AG08396 (cell line): ENCODE data around the gene CLSTN2.

Experiments
- DNase-seq: peaks from one replicate; pipeline ENCODE4 v3.0.0; 2012; ENCODE audit warnings: low spot score, mixed read lengths

The CLSTN2 gene

GRCh38 chr3:139944256-139944910 is 9.4 kb downstream of the CLSTN2 start:
- DNase-seq: no peak

GRCh38 chr3:139945386-139945785 is 10.4 kb downstream of the CLSTN2 start:
- no peak for DNase-seq

GRCh38 chr3:139945942-139946341 is 11.0 kb downstream of the CLSTN2 start:
- no peak for DNase-seq

GRCh38 chr3:139948467-139948866 is 13.5 kb downstream of the CLSTN2 start:
- DNase-seq: no peak

DNA sequence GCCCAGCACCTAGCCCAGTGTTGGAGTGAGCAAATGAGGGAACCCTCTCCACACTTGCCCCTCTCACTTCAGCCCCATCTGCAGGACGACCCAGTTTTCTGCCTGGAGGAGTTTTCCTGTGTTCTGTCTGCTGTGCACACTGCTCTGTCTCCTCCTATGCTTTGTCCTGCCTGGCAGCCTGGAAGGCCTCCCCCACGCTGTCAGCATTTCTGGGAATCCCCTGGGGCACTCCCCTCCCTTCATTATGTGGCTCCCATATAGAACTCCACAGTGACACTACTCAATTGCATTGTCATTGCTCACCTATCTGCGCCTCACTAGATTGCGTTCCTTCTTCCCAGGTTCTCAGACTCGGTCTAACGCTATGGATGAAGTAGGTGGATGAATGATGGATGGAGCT is 13.9 kb downstream of the CLSTN2 start:
- no peak for DNase-seq

GRCh38 chr3:139953131-139953910 is 18.3 kb downstream of the CLSTN2 start:
- DNase-seq: no peak

- DNase-seq: no peak
Measured at GRCh38 chr3:139954146-139954860, 19.3 kb downstream of the CLSTN2 start.

- no peak for DNase-seq
Measured at GRCh38 chr3:139957844-139958243, 22.9 kb downstream of the CLSTN2 start.

DNA sequence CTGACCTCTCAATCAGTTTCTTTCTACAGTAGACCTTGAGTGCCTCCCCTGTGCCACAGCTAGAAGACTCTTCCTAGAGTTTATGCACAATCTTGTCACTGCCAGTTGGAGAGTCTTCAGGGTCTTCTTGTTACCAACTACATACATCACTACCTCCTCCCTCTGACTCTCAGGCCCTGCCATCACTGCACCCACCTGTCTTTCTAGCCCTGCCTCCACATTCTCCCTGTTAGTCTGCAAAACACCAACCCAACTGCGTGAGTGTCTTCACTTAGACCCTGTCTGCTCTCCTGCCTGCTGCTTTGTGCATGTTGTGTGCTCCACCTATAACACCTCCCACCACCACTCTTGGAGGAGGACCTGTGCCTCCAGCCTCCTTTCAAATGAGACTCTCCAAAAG is 34.4 kb downstream of the CLSTN2 start:
- DNase-seq: no peak

- no peak for DNase-seq
Measured at GRCh38 chr3:139970526-139970925, 35.5 kb downstream of the CLSTN2 start.

GRCh38 chr3:139974809-139975425 is 39.9 kb downstream of the CLSTN2 start:
- no peak for DNase-seq

DNA sequence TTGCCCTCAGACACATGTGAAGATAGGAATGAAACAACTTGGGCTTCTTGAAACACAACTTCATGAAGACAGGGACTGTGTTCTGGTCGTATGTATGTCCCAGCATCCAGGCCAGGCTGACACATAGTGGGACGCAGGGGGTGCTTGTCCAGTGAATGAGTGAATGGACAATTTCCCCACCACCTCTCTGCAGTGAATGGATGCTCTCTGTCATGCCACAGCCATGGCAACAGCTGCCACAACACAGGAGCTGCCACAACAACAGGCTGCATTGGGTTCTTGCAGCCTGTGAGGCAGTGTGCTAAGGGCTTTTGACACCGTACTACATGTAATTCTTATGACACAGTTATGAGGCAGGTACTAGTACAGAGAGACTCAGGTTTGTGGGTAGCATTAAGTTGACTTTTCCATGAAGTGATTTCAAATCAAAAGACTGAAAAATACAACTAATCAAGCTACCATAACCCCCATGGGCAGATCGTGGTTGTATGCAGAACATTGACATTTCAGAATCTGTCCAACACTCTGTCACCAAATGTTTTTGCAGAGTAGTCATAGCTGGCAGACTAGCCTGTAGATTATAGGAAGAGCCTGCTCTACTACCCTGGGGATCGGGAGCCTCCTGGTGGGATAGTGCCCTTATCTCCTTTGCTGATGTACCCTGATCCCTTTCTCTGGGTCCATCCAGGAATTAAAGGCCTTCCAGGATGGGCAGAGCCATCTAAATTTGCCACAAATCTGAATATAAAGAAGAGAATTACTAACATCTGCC is 40.8 kb downstream of the CLSTN2 start:
- DNase-seq: no peak

- no peak for DNase-seq
Measured at GRCh38 chr3:139978966-139979365, 44.0 kb downstream of the CLSTN2 start.

DNA sequence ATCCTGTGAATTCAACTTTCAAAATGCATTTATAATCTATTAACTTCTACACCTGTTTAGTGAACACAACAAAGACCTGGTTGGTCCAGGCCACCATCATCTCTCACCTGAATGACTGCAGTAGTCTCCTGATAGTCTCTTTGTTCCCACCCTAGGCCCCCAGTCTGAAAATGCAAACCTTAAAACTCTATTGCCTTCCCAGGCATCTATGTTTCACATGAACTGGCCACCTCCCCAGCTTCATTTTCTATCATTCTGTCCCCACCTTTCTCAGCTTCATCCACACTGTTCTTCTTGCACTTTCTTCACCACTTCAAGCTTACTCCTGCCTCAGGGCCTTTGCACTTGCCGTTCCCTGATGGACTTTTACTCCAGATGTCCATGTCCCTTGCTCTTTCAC is 45.0 kb downstream of the CLSTN2 start:
- DNase-seq: no peak

DNA sequence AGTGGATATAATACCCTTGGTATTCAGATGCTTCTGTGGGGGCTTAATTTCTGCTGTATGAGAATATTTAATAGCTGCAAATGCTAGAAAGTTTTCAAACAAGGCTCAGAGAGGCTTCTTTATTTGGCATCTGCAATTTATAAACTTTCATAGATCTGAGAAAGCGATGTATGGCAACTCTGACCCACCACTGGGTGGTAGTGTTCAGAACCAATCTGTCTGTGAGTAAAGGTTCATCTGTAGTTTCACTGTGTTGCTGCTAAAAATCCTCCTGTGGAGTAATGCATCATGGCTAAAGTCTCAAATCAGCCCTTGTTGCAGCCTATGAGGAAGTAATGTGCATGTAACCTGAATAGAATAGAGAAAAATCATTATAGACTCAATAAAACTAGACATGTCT is 47.4 kb downstream of the CLSTN2 start:
- no peak for DNase-seq

GRCh38 chr3:139985576-139985975 is 50.6 kb downstream of the CLSTN2 start:
- DNase-seq: no peak

DNA sequence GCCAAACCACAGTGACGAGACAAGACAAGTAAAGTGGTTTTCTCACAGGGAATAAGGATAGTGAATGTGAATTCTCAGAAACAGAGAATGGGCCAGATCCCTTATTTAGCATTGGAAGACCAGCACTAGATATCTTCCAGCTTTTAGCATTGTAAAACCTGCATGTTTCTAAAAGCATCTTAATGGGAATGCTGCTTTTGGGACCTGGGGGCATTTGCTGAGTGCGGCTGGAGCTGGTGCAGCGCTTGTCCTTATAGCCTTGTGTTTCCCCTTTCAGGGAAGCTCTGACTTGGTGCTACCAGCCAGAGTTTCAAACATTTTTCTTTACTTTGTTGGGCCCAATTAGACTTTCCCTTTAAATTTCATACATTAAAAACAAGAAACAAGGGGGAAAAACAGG is 52.9 kb downstream of the CLSTN2 start:
- DNase-seq: no peak

DNA sequence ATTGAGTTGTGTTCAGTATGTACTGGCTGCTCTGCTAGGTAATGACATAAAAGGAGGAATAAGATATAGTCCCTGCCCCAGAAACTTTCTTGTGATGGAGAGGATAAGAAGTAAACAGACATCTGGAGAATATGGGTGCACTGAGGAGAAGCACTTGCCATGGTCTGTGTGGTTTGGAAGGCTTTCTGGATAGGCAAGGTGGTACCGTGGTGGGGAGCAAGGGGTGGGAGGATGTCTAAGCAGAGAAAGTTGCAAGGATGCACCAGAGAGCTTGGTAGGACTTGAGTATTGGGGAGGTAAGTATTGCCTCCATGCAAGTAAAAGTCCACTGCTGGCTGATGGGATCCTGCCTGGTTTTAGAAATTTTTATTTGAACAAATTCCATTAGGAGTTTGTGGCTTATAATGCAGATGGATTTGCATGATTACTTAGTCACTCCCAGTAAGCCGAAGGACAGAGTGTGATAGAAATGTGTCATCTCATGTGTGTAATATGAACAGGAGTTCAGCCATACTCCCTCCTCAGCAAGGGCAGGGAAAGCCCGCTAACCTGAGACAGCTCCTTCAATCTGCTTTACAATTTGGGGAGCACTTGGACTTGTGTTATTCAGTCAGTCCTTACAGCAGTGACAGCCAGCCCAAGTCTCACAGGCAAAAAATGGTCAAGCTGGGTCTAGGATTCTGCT is 53.6 kb downstream of the CLSTN2 start:
- DNase-seq: no peak

- DNase-seq: no peak
Measured at GRCh38 chr3:139994891-139995290, 59.9 kb downstream of the CLSTN2 start.

DNA sequence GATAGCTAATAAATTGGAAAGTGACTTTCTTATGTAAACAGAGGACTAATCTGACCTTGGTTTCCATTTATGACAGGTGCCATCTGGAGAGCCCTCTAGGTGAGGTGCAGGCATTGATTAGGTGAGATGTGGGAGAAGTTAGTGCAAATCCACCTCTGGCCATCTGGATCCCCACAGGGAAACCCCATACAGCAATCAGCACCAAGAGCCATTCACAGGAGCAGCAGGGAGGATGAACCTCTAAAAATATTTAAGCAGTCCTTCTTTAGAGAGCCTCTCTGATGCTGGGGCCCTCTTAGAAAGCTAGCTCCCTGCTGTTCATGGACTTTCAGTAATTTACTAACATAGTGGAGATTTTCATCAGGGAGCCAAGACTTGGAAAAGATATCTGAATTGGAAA is 69.3 kb downstream of the CLSTN2 start:
- no peak for DNase-seq

GRCh38 chr3:140006331-140006730 is 71.3 kb downstream of the CLSTN2 start:
- no peak for DNase-seq
